Spleen (tissue), 11 donors: ENCODE measurements around the gene NDP. TPM values are rescaled to one million over a fixed set of nuclear protein-coding genes. Genes with fewer than 3 reads are reported as not detected.

Experiments
- DNase-seq: peaks from one replicate; pipeline ENCODE4 v3.0.0-alpha.2; 2020
- H3K27ac ChIP-seq, 8 donors: fragments of 200-600 bp; sonication (generic) in 7 of 8; 1 replicate in 4 of 8; 2 replicates in 4 of 8; pipeline versions ENCODE4 v1.5.0 to v1.8.0; 2016 to 2021; ENCODE audit warnings: inconsistent platforms in 4 of 8, mild to moderate bottlenecking in 4 of 8, moderate library complexity in 1 of 8
- H3K27me3 ChIP-seq, 7 donors: fragments of 200-600 bp; sonication (generic) in 6 of 7; replicated peaks in 1 of 7; 1 replicate in 4 of 7; 2 replicates in 3 of 7; pipeline versions ENCODE4 v1.5.0 to v1.8.0; 2016 to 2021; ENCODE audit warnings: inconsistent platforms in 3 of 7, mild to moderate bottlenecking in 1 of 7
- H3K36me3 ChIP-seq, 6 donors: fragments of 200-600 bp; sonication (generic) in 5 of 6; 1 replicate in 4 of 6; 2 replicates in 2 of 6; pipeline versions ENCODE4 v1.5.0 to v1.8.0; 2016 to 2021; ENCODE audit warnings: inconsistent platforms in 2 of 6
- H3K4me1 ChIP-seq, 6 donors: fragments of 200-600 bp; sonication (generic) in 5 of 6; 1 replicate in 3 of 6; 2 replicates in 3 of 6; pipeline versions ENCODE4 v1.5.0 to v1.8.0; 2016 to 2021; ENCODE audit warnings: inconsistent platforms in 3 of 6
- H3K4me3 ChIP-seq, 8 donors: fragments of 200-600 bp; sonication (generic) in 7 of 8; 1 replicate in 4 of 8; 2 replicates in 4 of 8; pipeline versions ENCODE4 v1.5.0 to v1.8.0; 2016 to 2021; ENCODE audit warnings: inconsistent platforms in 4 of 8, mild to moderate bottlenecking in 4 of 8, moderate library complexity in 2 of 8
- H3K9me3 ChIP-seq, 8 donors: fragments of 200-600 bp; sonication (generic) in 7 of 8; 1 replicate in 4 of 8; 2 replicates in 4 of 8; pipeline versions ENCODE4 v1.5.0 to v1.8.0; 2016 to 2021; ENCODE audit warnings: inconsistent platforms in 4 of 8
- POLR2A ChIP-seq, 3 donors: fragments of 450-650 bp; IDR thresholded peaks; one replicate each; pipeline ENCODE4 v1.5.1; 2017; ENCODE audit warnings: antibody characterized with exemption in 3 of 3, mild to moderate bottlenecking in 1 of 3
- POLR2AphosphoS5 ChIP-seq, 3 donors: sonication (generic); formaldehyde crosslinking; IDR thresholded peaks; one replicate each; pipeline ENCODE4 v1.5.1; 2017; ENCODE audit warnings: antibody characterized with exemption in 3 of 3
- WGBS, 5 donors: extraction: QIAGEN DNeasy Blood & Tissue Kit in 3 of 5; methylation state at CpG; one replicate each; pipeline versions ENCODE4 v1.1.5 to v1.1.7; 2013 to 2018; 5-methylcytosine and 5-hydroxymethylcytosine counted together
- intact Hi-C: fragments of 100-400 bp; cut with DNase I; formaldehyde crosslinking; loops from one replicate; pipeline ENCODE4 v1.15.0; 2023; ENCODE audit warnings: low total_unique reads
- polyA plus RNA-seq, 3 donors: library from polyadenylated mRNA; stranded (reverse); fragments of 200-250 nt; gene quantifications; one replicate each; pipeline ENCODE4 v1.2.1, GENCODE V29; 2013
- total RNA-seq, 7 donors: library from RNA; depleted of rRNA in 3 of 7; stranded (reverse); fragments of >200 nt in 3 of 7; fragmentation: NEBNext Ultra II Directional in 4 of 7; extraction: Animal tissue kit (Norgen Biotek cat#: 25700) in 4 of 7; gene quantifications; one replicate each; pipeline versions ENCODE4 v1.1.0 to v1.2.1, GENCODE V29; 2016 to 2021
- TF ChIP-seq, protein P1 (sequence below), 11 experiments: fragments of 200-600 bp in 7 of 11; fragments of 450-650 bp in 4 of 11; sonication (generic) in 4 of 11; IDR thresholded peaks in 8 of 11; conservative IDR thresholded peaks in 3 of 11; 1 replicate in 7 of 11; 2 replicates in 4 of 11; pipeline versions ENCODE4 v1.4.0 to v1.8.0; 2016 to 2021; ENCODE audit warnings: antibody characterized with exemption in 11 of 11, inconsistent platforms in 4 of 11, mild to moderate bottlenecking in 1 of 11
- donor health status: healthy with polysubstance abuse.
- donor health status: DM: no; HTN: no; CAD: no; lungs with moderate emphysema.
- donor health status: DM: no; HTN: no; CAD: no.
- donor health status: Bipolar disorder and iron deficiency.
- donor health status: healthy.
- donor health status: DM: no; HTN: no; CAD: no.
- donor health status: DM: yes; HTN: yes; CAD: no.

NDP gene
- total and polyA plus RNA-seq, 10 donors = 0.04 to 0.55 (median 0.37) TPM; not detected in 6

DNA sequence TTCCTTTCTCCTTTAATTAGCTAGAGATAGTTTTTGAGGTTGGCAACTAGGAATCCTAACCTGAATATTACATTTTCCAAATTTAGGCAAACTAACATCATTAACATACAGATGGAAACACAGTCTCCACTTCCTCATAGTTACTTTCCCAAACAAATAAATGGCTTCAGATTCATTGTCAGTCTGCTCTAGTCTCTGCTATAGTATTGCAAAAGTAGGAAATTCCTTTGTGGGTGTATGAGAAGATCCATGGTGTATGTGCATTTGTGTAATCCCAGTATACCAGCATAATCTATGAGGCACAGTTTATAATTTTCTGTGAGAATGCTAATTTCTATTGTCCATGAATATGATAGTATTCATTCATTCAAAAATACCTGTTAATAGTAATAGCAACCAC lies 3.0 kb upstream of the NDP start:
- no peak for DNase-seq
- Histone ChIP-seq H3K36me3 (no peaks in the 10 kb centered on the region), H3K4me3 (no peak overlapping the region), H3K27me3 (peaks cover 0 to 47% (median 13%) of the 10 kb centered on the region in 7 donors), H3K4me1 (peaks cover 0 to 6% (median 2%) of the 10 kb centered on the region in 6 donors), H3K27ac (no peak overlapping the region), H3K9me3 (no peaks in the 10 kb centered on the region)
- TF ChIP-seq POLR2A (IDR thresholded peaks at IDR 0.05) (no peak), POLR2AphosphoS5 (IDR thresholded peaks at IDR 0.05) (no peak)
- TF ChIP-seq, protein P1, sequence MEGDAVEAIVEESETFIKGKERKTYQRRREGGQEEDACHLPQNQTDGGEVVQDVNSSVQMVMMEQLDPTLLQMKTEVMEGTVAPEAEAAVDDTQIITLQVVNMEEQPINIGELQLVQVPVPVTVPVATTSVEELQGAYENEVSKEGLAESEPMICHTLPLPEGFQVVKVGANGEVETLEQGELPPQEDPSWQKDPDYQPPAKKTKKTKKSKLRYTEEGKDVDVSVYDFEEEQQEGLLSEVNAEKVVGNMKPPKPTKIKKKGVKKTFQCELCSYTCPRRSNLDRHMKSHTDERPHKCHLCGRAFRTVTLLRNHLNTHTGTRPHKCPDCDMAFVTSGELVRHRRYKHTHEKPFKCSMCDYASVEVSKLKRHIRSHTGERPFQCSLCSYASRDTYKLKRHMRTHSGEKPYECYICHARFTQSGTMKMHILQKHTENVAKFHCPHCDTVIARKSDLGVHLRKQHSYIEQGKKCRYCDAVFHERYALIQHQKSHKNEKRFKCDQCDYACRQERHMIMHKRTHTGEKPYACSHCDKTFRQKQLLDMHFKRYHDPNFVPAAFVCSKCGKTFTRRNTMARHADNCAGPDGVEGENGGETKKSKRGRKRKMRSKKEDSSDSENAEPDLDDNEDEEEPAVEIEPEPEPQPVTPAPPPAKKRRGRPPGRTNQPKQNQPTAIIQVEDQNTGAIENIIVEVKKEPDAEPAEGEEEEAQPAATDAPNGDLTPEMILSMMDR (IDR thresholded peaks at IDR 0.05 in 8 of 11, conservative IDR thresholded peaks at IDR 0.05 in 3 of 11) = no peak
- intact Hi-C loops = no loop called here

DNA sequence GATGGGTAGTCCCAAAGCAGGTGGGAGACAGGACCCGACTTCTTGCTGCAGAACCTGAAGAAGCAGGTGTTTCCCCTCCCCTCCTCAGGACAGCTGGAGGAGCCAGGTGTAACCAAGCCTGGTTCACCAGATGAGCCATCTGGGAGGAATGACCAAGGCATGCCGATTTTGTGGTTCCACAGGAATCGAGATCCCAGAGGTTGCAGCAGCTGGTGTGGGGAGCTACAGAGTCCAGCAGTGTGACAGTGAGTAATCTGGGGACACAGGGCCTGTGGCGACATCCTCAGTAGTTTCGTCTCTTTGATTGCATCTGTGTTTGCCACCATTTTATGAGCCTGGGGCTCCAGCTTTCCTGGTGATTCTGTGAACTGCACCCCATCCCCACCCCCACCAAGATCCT lies 2.6 kb upstream of the NDP start:
- TF ChIP-seq POLR2AphosphoS5 (IDR thresholded peaks at IDR 0.05) (no peak), POLR2A (IDR thresholded peaks at IDR 0.05) (no peak)
- TF ChIP-seq, protein P1 (IDR thresholded peaks at IDR 0.05 in 8 of 11, conservative IDR thresholded peaks at IDR 0.05 in 3 of 11) = no peak
- no peak for DNase-seq
- Histone ChIP-seq H3K4me3 (no peak overlapping the region), H3K27ac (no peak overlapping the region), H3K9me3 (no peaks in the 10 kb centered on the region), H3K27me3 (peaks cover 0 to 47% (median 13%) of the 10 kb centered on the region in 7 donors), H3K36me3 (no peaks in the 10 kb centered on the region), H3K4me1 (peaks cover 0 to 6% (median 2%) of the 10 kb centered on the region in 6 donors)
- intact Hi-C loops = no loop called here
- 68 to 89% (median 87%) methylated on average over 3 to 5 of the region's 5 CpGs for WGBS, 5 donors

DNA sequence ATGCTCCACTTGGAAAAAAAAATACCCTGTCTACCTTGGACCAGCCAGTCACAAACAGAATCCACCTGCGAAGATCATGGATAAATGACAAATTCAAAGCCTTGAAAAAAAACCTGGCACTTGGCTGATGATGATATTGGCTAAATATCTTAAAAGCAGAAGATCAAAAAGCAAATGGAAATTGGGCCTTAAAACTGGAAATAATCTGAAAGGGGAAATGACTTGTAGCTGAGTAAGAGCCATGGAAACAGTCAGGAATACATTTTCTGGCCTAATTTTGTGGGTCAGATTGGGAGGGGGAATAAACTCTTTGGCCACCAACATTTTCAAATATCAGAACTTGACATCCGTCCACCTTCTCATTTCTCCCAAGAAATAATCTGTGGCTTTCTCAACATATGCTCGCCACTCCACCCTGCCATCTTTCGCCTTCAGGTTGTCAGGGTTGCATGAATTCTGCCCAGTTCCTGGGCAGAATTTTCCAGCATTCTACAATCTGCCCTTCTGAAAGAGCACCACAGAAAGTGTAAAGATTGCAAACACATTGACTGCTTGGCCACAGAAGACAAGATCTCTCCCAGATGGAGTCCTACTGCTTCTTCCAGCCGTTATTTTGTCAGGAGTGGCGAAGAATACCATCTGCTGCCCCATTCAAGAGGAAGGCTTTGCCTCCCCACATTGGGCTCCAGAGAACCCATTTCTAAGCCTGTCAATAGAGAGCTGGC lies 1.7 kb upstream of the NDP start:
- Histone ChIP-seq H3K9me3 (no peaks in the 10 kb centered on the region), H3K4me3 (no peak overlapping the region), H3K4me1 (peaks cover 0 to 6% (median 2%) of the 10 kb centered on the region in 6 donors), H3K36me3 (no peaks in the 10 kb centered on the region), H3K27ac (no peak overlapping the region), H3K27me3 (peaks cover 0 to 53% (median 13%) of the 10 kb centered on the region in 7 donors)
- whole genome bisulfite sequencing, 5 donors = 89 to 100% (median 93%) methylated on average over 4 to 6 of the region's 6 CpGs
- TF ChIP-seq POLR2AphosphoS5 (IDR thresholded peaks at IDR 0.05) = no peak
- TF ChIP-seq, protein P1 (IDR thresholded peaks at IDR 0.05 in 8 of 11, conservative IDR thresholded peaks at IDR 0.05 in 3 of 11) = no peak
- TF ChIP-seq POLR2A (IDR thresholded peaks at IDR 0.05) = no peak
- DNase-seq = no peak
- intact Hi-C loops = no loop called here

DNA sequence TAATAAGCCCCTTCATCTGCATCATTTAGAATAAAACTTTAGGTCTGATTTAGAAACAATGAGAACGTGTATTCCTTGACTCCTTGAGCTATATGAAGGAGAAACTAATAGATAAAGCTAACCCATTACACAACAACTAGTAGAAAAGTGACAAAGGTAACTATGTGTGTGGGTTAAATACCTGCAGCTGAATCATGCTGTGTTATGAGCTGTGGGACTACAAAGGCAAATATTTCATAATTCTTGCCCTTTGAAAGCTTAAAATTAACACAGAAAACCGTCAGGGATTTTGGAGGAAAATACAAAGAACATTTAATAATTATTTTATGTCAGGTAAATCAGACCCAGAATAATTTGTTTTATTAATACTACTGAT lies 898 bp upstream of the NDP start:
- 39 to 82% (median 75%) methylated on average over 2 of the region's 2 CpGs for WGBS, 5 donors
- peaks cover 0 to 61% (median 17%) of the 10 kb centered on the region in 7 donors for H3K27me3 ChIP-seq
- intact Hi-C loops = no loop called here
- H3K4me3 ChIP-seq = no peak overlapping the region
- no peak for DNase-seq
- peaks cover 0 to 6% (median 2%) of the 10 kb centered on the region in 6 donors for H3K4me1 ChIP-seq
- TF ChIP-seq POLR2AphosphoS5 (IDR thresholded peaks at IDR 0.05) = no peak
- no peaks in the 10 kb centered on the region for H3K9me3 ChIP-seq
- no peaks in the 10 kb centered on the region for H3K36me3 ChIP-seq
- no peak overlapping the region for H3K27ac ChIP-seq
